Muscle layer of colon (tissue), 2 donors: ENCODE measurements around the gene BPIFA3.

Source experiments
- H3K27ac ChIP-seq: one replicate; pipeline ENCODE4 v1.7.0; 2013; ENCODE audit warnings: low read depth, mild to moderate bottlenecking, low read length, moderate library complexity
- H3K27me3 ChIP-seq, 2 donors: one replicate each; pipeline ENCODE4 v1.7.0; 2013; ENCODE audit warnings: low read length in 2 of 2, mild to moderate bottlenecking in 2 of 2; ENCODE audit not compliant: insufficient read depth in 2 of 2, control insufficient read depth in 1 of 2
- H3K36me3 ChIP-seq: one replicate; pipeline ENCODE4 v1.7.0; 2013; ENCODE audit warnings: mild to moderate bottlenecking, low read length; ENCODE audit not compliant: insufficient read depth
- H3K4me1 ChIP-seq: one replicate; pipeline ENCODE4 v1.7.0; 2013; ENCODE audit warnings: mild to moderate bottlenecking, low read length; ENCODE audit not compliant: insufficient read depth
- H3K4me3 ChIP-seq, 2 donors: one replicate each; pipeline ENCODE4 v1.7.0; 2013; ENCODE audit warnings: low read length in 2 of 2, low read depth in 1 of 2, mild to moderate bottlenecking in 1 of 2, moderate library complexity in 1 of 2
- H3K9ac ChIP-seq: one replicate; pipeline ENCODE4 v1.7.0; 2013; ENCODE audit warnings: low read length
- H3K9me3 ChIP-seq: one replicate; pipeline ENCODE4 v1.7.0; 2013; ENCODE audit warnings: mild to moderate bottlenecking, low read length
- donor health status: abdominal sarcoma.
- donor health status: Adenocarcinoma of cecum.

BPIFA3 gene

DNA sequence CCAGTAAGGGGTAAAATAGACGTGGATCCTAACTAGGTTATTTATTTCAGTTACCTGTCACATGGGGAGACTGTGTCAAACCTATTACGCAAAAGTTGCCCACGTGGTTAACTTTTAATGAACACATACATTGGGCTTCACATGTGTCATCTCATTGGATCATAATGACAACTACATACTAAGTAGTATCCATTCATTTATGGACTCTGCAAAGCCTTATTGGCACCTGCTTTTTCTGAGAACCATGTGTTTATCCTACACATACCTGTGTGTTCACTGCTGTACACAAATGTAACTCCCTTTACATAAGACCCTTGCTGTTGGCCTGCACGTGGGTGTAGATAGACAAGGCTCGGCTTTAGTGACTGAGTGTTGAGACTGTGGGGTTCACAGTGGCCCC is 23.8 kb downstream of the BPIFA3 start:
- no peak overlapping the region for H3K27ac ChIP-seq
- no peak overlapping the region for H3K4me3 ChIP-seq
- H3K36me3 ChIP-seq, result no peaks in the 10 kb centered on the region
- H3K27me3 ChIP-seq, result no peaks in the 10 kb centered on the region
- H3K4me1 ChIP-seq, result no peaks in the 10 kb centered on the region
- no peaks in the 10 kb centered on the region for H3K9me3 ChIP-seq
- H3K9ac ChIP-seq, result no peak overlapping the region

DNA sequence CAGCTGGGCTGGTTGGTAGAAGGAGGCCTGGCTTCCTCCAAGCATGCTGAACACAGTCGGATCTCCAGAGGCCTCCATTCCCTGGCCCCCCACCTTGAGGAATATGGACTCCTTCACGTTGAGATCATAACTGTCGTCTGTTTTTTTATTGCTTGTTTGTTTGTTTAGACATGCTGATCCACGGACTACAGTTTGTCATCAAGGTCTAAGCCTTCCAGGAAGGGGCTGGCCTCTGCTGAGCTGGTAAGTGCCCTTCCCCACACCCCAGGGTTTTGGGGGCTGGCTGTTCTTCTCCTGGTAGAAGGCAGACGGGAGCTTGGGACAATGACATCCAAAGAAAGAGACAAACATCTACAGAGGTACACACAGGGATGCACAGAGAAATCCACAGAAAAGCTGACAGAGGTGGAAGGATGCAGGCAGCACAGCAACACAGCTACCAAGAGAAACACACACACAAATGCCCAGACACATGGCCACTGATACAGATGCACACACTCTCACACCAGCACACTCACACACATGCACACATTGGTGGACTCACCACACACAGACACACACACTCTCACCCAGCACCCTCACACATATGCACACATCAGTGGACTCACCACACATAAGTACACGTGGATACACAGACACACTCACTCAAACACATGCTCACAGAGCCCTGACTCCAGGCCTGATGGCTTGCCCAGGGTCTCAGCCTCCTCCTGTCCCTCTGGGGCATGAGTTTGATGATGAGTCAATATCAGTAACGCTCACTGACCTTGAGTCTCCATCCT is 25.4 kb downstream of the BPIFA3 start:
- Histone ChIP-seq H3K4me3 (no peak overlapping the region), H3K27ac (no peak overlapping the region), H3K9ac (no peak overlapping the region), H3K9me3 (no peaks in the 10 kb centered on the region), H3K36me3 (no peaks in the 10 kb centered on the region), H3K4me1 (no peaks in the 10 kb centered on the region), H3K27me3 (no peaks in the 10 kb centered on the region)

DNA sequence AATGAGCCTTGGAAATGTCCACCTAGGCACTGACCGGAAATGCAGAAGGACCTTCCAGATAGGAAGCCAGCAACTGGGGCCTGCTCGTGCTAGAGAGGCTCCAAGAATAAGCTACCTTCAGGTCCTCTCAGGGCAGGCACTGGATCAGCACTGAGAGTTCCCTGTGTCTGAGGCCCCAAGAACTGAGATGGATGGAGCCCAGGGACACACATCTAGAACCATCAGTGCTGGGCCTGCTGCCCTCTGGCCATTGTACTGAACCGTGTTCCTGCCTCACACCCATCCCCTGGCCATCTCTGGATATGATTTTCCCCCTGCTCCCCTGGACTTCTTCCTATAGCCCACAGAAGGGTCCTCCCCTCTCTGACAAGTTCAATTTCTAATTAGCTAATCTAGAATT is 28.9 kb downstream of the BPIFA3 start:
- no peaks in the 10 kb centered on the region for H3K4me1 ChIP-seq
- H3K36me3 ChIP-seq, result no peaks in the 10 kb centered on the region
- H3K27me3 ChIP-seq, result no peaks in the 10 kb centered on the region
- no peaks in the 10 kb centered on the region for H3K9me3 ChIP-seq
- no peak overlapping the region for H3K9ac ChIP-seq
- H3K4me3 ChIP-seq, result no peak overlapping the region
- no peak overlapping the region for H3K27ac ChIP-seq

DNA sequence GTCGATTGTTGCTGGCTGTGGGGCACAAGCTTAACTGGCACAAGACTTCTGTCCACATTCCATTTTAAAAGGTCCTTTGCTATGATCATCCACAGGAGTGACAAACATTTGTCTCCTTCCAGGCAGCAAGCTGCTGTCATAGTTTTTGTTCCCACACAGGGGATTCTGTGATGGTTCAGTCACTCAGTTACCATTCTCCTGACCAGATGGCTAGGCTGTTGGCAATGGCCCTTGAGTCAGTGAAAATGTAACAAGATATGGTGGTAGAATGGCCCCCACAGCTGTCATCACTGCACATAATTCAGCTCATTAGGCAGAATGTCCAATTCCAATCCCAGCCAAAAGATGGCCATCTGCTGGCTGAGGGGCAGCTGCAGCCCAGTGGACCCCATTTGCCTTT is 32.3 kb downstream of the BPIFA3 start:
- Histone ChIP-seq H3K4me3 (no peak overlapping the region), H3K27ac (no peak overlapping the region), H3K9me3 (no peaks in the 10 kb centered on the region), H3K27me3 (no peaks in the 10 kb centered on the region), H3K36me3 (no peaks in the 10 kb centered on the region), H3K9ac (no peak overlapping the region), H3K4me1 (no peaks in the 10 kb centered on the region)

DNA sequence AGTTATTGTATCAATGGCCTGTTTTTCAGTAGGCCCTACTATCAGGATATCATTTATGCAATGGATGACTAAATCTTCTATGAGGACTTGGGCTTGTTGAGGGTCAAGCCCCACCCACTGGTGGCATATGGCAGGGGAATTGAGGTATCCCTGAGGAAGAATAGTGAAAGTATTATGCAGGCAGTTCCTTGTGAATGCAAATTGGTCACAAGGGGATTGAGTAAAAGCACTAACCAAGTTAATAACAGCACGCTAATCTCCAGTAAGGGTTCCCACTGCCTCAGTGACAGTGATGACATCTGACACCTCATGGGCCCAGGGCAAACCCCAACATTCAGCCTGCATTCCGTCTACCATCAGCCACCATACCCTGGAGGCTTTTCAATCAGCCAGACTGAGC is 33.5 kb downstream of the BPIFA3 start:
- Histone ChIP-seq H3K4me1 (no peaks in the 10 kb centered on the region), H3K27ac (no peak overlapping the region), H3K27me3 (no peaks in the 10 kb centered on the region), H3K9me3 (no peaks in the 10 kb centered on the region), H3K9ac (no peak overlapping the region), H3K4me3 (no peak overlapping the region), H3K36me3 (no peaks in the 10 kb centered on the region)

DNA sequence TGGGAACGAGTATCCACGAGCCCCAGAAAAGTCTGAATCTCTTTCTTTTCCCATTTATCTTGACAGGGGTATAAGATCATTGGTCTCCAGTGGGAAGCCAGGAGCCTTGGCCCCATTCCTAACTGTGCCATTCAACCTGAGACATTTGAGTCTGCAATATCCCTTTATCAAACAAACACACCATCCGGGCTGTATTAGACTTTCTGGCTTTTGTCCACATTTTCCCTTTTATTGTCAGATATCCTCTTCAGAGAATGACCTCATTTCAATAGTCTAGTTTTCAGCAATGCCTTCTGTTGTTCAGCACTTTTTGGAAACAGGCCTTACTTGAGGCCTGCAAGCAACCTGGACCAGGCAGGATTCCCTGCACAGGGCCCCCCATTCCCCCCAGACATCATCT is 34.3 kb downstream of the BPIFA3 start:
- Histone ChIP-seq H3K9me3 (no peaks in the 10 kb centered on the region), H3K27me3 (no peaks in the 10 kb centered on the region), H3K4me1 (no peaks in the 10 kb centered on the region), H3K9ac (no peak overlapping the region), H3K4me3 (no peak overlapping the region), H3K27ac (no peak overlapping the region), H3K36me3 (no peaks in the 10 kb centered on the region)

DNA sequence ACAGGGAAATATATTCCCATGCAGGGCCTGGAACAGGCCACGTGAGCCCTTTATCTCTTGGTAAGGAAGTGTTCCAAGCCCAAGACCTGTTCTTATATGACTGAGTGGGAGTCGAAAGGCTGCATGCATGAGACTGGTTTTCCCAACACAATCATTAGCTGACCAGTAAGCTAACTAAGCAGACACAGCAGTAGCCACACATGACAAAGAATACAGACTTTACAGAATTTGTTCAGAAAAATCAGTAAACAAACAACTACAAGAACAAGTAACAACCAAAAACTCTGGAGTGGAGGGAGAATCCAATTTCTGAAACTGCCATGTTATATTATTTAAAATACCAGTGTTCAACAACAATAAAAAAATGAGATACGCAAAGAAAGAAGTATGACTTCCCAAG is 35.3 kb downstream of the BPIFA3 start:
- Histone ChIP-seq H3K4me1 (no peaks in the 10 kb centered on the region), H3K9ac (no peak overlapping the region), H3K27me3 (no peaks in the 10 kb centered on the region), H3K4me3 (no peak overlapping the region), H3K9me3 (no peaks in the 10 kb centered on the region), H3K27ac (no peak overlapping the region), H3K36me3 (no peaks in the 10 kb centered on the region)

DNA sequence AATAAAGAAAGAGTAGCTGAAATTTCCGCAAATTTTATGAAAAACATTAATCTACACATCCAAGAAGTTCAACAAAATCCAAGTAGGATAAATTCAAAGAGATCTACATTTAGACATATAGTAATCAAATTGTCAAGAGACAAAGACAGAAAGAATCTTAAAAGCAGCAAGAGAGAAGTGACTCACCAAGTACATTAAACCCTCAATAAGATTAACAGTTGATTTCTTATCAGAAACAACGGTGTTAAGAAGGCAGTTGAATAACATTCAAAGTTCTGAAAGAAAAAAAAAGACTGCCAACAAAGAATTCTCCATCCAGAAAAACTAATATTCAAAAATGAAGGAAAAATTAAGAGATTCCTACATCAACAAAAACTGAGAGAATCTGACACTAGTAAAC is 37.9 kb downstream of the BPIFA3 start:
- Histone ChIP-seq H3K27ac (no peak overlapping the region), H3K9ac (no peak overlapping the region), H3K36me3 (no peaks in the 10 kb centered on the region), H3K4me3 (no peak overlapping the region), H3K9me3 (no peaks in the 10 kb centered on the region), H3K27me3 (no peaks in the 10 kb centered on the region), H3K4me1 (no peaks in the 10 kb centered on the region)

DNA sequence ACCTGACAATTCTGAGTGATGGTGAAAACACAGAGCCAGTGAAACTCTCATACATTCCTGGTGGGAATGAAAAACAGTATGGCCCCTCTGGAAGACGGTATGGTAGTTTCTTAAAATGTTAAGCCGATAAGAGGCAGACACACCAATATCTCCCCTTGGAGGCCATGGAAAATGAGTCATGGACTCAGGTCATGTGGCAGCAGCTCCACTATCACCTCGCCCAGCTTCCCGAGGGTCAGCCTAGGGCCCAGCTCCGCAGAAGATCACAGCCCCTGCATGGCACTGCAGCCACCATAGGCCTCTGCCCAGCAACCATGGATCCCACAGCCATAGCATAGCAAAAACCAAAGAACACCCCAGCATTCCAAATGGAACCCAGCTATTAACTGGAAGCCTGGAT is 40.1 kb downstream of the BPIFA3 start:
- no peak overlapping the region for H3K9ac ChIP-seq
- H3K27ac ChIP-seq, result no peak overlapping the region
- no peaks in the 10 kb centered on the region for H3K36me3 ChIP-seq
- H3K4me3 ChIP-seq, result no peak overlapping the region
- H3K4me1 ChIP-seq, result no peaks in the 10 kb centered on the region
- no peaks in the 10 kb centered on the region for H3K9me3 ChIP-seq
- H3K27me3 ChIP-seq, result peaks cover 0 to 4% of the 10 kb centered on the region in 2 donors

DNA sequence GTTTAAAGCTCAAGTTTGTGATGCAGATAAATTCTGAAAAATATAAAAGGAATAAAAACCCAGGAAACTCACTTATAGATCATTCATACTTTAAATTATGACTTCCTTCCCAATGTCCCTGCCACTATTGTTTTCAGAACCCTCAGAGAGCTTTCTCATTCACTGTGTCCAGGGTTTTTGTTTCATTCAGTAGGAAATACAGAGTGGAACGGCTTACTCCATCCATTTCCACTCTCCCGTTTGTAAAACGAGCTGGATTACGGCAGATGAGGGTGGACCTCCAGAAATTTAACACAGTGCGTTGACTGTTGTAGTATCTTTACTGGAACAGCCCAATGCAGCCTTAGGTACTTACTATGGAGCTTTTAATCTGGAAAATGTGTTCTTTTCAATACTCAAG is 42.2 kb downstream of the BPIFA3 start:
- Histone ChIP-seq H3K4me1 (no peaks in the 10 kb centered on the region), H3K27me3 (peaks cover 0 to 4% of the 10 kb centered on the region in 2 donors), H3K9me3 (no peaks in the 10 kb centered on the region), H3K27ac (no peak overlapping the region), H3K36me3 (no peaks in the 10 kb centered on the region), H3K9ac (no peak overlapping the region), H3K4me3 (no peak overlapping the region)

DNA sequence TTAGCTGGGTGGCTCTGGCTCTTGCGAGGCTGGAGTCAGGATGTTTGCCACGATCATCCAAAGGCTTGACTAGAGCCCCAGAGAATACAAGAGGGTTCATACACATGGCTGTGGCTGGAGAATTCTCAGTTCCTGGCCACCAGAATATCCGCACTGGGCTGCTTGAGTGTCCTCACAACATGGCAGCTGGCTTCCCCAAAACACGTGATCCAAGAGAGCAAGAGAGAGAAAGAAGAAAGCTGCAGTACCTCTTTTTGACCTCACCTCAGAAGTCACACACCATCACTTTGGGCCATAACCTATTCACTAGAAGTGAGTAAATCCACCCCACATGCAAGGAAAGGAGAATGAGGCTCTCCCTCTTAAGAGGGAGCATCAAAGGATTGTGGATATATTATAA is 44.3 kb downstream of the BPIFA3 start:
- H3K9ac ChIP-seq, result no peak overlapping the region
- no peak overlapping the region for H3K27ac ChIP-seq
- no peaks in the 10 kb centered on the region for H3K36me3 ChIP-seq
- H3K9me3 ChIP-seq, result no peaks in the 10 kb centered on the region
- no peak overlapping the region for H3K4me3 ChIP-seq
- H3K27me3 ChIP-seq, result peaks cover 0 to 4% of the 10 kb centered on the region in 2 donors
- no peaks in the 10 kb centered on the region for H3K4me1 ChIP-seq

DNA sequence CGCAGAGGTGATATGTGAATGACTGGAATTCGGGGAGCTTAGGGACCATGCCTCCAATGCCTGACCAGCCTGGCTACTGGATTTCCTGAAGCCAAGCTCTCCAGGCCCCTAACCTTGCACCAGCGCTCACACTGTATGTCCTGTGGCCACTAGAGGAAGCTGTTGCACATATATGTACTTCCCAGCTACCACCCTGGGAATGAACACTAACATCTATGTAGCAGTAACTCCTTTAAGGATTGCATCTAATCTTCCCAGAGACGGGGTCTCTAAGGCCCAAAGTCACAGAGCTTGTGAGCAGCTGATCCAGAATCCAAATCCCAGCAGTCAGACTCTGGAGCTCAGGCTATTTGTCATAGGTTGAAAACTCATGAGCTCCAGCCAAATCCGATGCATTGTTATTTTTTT is 45.5 kb downstream of the BPIFA3 start:
- no peak overlapping the region for H3K4me3 ChIP-seq
- H3K27me3 ChIP-seq, result peaks cover 0 to 4% of the 10 kb centered on the region in 2 donors
- H3K9me3 ChIP-seq, result no peaks in the 10 kb centered on the region
- no peaks in the 10 kb centered on the region for H3K36me3 ChIP-seq
- H3K9ac ChIP-seq, result no peak overlapping the region
- H3K27ac ChIP-seq, result no peak overlapping the region
- H3K4me1 ChIP-seq, result no peaks in the 10 kb centered on the region
